ENCODE results near the gene TAF1B. TPM values are rescaled to one million over a fixed set of nuclear protein-coding genes. Genes with fewer than 3 reads are reported as not detected.

Gene TAF1B
- total RNA-seq, 1 experiment from 2014 or later: 29.9 TPM

DNA sequence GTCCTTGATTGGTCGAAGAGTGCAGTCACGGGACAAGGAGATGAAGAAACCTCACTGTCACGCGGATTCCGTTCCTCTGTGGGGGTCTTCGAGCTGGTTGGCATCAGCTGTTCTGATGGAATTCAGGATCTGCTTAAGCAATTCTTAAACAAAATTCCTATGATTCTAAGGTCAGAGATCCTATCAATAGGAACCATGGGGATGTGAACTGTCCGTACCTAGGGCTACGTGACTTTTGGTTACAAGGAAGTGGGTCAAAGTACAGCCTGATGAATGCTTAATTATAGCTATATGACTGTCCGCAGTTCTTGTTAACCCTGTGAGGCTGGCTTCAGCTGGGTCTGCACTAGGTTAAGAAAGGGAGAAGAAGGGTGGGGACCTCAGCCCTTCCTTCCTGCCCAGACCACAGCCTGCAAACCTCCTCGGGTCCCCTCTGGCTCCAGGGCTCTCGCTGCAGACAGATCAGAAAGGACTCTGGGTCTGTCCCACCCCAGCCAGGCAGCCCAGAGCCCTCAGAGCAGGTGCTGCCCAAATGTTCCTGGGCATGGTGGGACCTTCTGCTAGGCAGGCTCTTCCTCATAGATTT, 44.2 kb upstream of the TAF1B start:
- no peak overlapping the region for H3K9ac ChIP-seq (ENCODE audit: extremely low read depth, insufficient read length, low read length)
- H4K91ac ChIP-seq (ENCODE audit: insufficient read length, low read depth, low read length): no peak overlapping the region
- H3K27ac ChIP-seq (ENCODE audit: insufficient read length, low read depth, low read length): no peak overlapping the region
- Mint-ChIP-seq H3K9me3 (no peaks in the 10 kb centered on the region; a peak in 1 of 5 replicates), H3K27ac (no peak overlapping the region), H3K4me3 (no peak overlapping the region; a peak in 1 of 5 replicates), H3K4me1 (peaks cover 22 to 45% of the 10 kb centered on the region in 2 experiments), H3K36me3 (ENCODE audit: insufficient read depth in 1 of 3, low read depth in 3 of 3) (no peaks in the 10 kb centered on the region), H3K27me3 (ENCODE audit: low read depth) (no peaks in the 10 kb centered on the region; the same call in 1 of the 2 replicates)
- no peaks in the 10 kb centered on the region for H4K20me1 ChIP-seq (ENCODE audit: control insufficient read depth, insufficient read depth, insufficient read length)
- WGBS (ENCODE audit: extremely low coverage, insufficient read length, low lambda C conversion rate): no CpG with 5 or more reads among the region's 11 CpGs
- H2AFZ ChIP-seq (ENCODE audit: low read length): no peak overlapping the region
- H3K23me2 ChIP-seq (ENCODE audit: insufficient read length, low read depth, low read length, poor library complexity, severe bottlenecking): no peaks in the 10 kb centered on the region
- no peak overlapping the region for H4K5ac ChIP-seq (ENCODE audit: insufficient read length, low read depth, low read length)
- H3K9me3 ChIP-seq (ENCODE audit: control insufficient read depth, low read depth, low read length): no peaks in the 10 kb centered on the region
- no peak overlapping the region for H3K4me2 ChIP-seq (ENCODE audit: insufficient read depth, insufficient read length, low read length)
- H2BK5ac ChIP-seq (ENCODE audit: insufficient read length, low read length): no peak overlapping the region
- H2BK12ac ChIP-seq (ENCODE audit: insufficient read length, low read depth, low read length): no peak overlapping the region
- no peak overlapping the region for H3K4ac ChIP-seq (ENCODE audit: low read depth, low read length)
- no peak overlapping the region for H3K18ac ChIP-seq (ENCODE audit: insufficient read length, low read depth, low read length)
- H3K23ac ChIP-seq (ENCODE audit: insufficient read length, low read depth, low read length): no peak overlapping the region
- no peak overlapping the region for H3K56ac ChIP-seq (ENCODE audit: insufficient read length, low read depth, low read length)
- H2BK15ac ChIP-seq (ENCODE audit: low read depth, low read length): no peak overlapping the region
- TF ChIP-seq CTCF (conservative IDR thresholded peaks at IDR 0.05): no peak
- H2BK120ac ChIP-seq (ENCODE audit: low read depth, low read length, poor library complexity, severe bottlenecking): no peak overlapping the region
- no peak overlapping the region for H2AK5ac ChIP-seq (ENCODE audit: insufficient read length, low read length)
- H3K27me3 ChIP-seq (ENCODE audit: insufficient read depth, low read length): no peaks in the 10 kb centered on the region
- H3K4me1 ChIP-seq (ENCODE audit: insufficient read depth, low read length): no peaks in the 10 kb centered on the region
- DNase-seq: no peak
- no peak overlapping the region for H2BK20ac ChIP-seq (ENCODE audit: low read depth, low read length, poor library complexity, severe bottlenecking)
- no peaks in the 10 kb centered on the region for H3K79me2 ChIP-seq (ENCODE audit: insufficient read depth, low read length)
- no peak overlapping the region for H3T11ph ChIP-seq (ENCODE audit: low read length)
- H3K14ac ChIP-seq (ENCODE audit: insufficient read depth, low read length): no peak overlapping the region; the same call in 1 of the 2 replicates
- H4K8ac ChIP-seq (replicated peaks; ENCODE audit: insufficient read length, low read depth, low read length): no peak overlapping the region
- H3K79me1 ChIP-seq (ENCODE audit: insufficient read depth, low read depth, low read length, poor library complexity, severe bottlenecking): no peaks in the 10 kb centered on the region
